Sciatic nerve (tissue), 2 donors: ENCODE measurements around the gene CBX6. TPM values are rescaled to one million over a fixed set of nuclear protein-coding genes. Genes with fewer than 3 reads are reported as not detected.

Experiments
- ATAC-seq: fragments of 200-7000 bp; cut with Tn5 transposase; one replicate; pipeline ENCODE4 v1.9.1; 2020; ENCODE audit warnings: mild to moderate bottlenecking, moderate library complexity
- DNase-seq: peaks from one replicate; pipeline ENCODE4 v3.0.0-alpha.2; 2020; ENCODE audit warnings: low spot score
- intact Hi-C: fragments of 100-400 bp; cut with DNase I; formaldehyde crosslinking; loops from one replicate; pipeline ENCODE4 v1.14.2; 2022
- total RNA-seq: library from RNA; stranded (reverse); fragmentation: NEBNext Ultra II Directional; extraction: Animal tissue kit (Norgen Biotek cat#: 25700); gene quantifications from one replicate; pipeline ENCODE4 v1.2.1, GENCODE V29; 2021
- donor health status: DM: no; HTN: no; CAD: no.
- donor health status: DM: no; HTN: no; CAD: no.

The CBX6 gene
- total RNA-seq, 1 donor from 2014 or later: 83.5 TPM

GRCh38 chr22:38845004-38845740, 26.8 kb downstream of the CBX6 start:
- DNase-seq: no peak
- intact Hi-C loops: no loop called here
- peak; percentile 16 for ATAC-seq

GRCh38 chr22:38844315-38845003, 27.6 kb downstream of the CBX6 start:
- ATAC-seq (peak; percentile 8), DNase-seq (no peak)
- intact Hi-C loops: no loop called here

GRCh38 chr22:38843657-38844314, 28.2 kb downstream of the CBX6 start, which contains the start of gene NPTXR:
TSS of gene NPTXR (minus strand) at chr22:38844028.
- ATAC-seq (peak; percentile 53), DNase-seq (no peak)
- intact Hi-C loops: no loop called here

- ATAC-seq (peak; percentile 60), DNase-seq (no peak)
- intact Hi-C loops: no loop called here
Observed at GRCh38 chr22:38843201-38843656, 28.8 kb downstream of the CBX6 start.

GRCh38 chr22:38842512-38843200, 29.4 kb downstream of the CBX6 start:
- ATAC-seq (no peak), DNase-seq (no peak)
- intact Hi-C loops: no loop called here

GRCh38 chr22:38841635-38842034, 30.4 kb downstream of the CBX6 start:
- no peak for DNase-seq
- intact Hi-C loops: no loop called here

GRCh38 chr22:38841211-38841610, 30.8 kb downstream of the CBX6 start:
- no peak for DNase-seq
- ATAC-seq: no peak
- intact Hi-C loops: no loop called here

More at GRCh38 chr22:38841635-38842034, 30.4 kb downstream of the CBX6 start:
- ATAC-seq: no peak

- DNase-seq (no peak), ATAC-seq (no peak)
- intact Hi-C loops: no loop called here
Observed at GRCh38 chr22:38840129-38840528, 31.9 kb downstream of the CBX6 start.

GRCh38 chr22:38839686-38840085, 32.3 kb downstream of the CBX6 start:
- intact Hi-C loops: no loop called here
- DNase-seq (no peak), ATAC-seq (no peak)

- DNase-seq (no peak), ATAC-seq (no peak)
- intact Hi-C loops: no loop called here
Observed at GRCh38 chr22:38837414-38837928, 34.5 kb downstream of the CBX6 start.

- intact Hi-C loops: no loop called here
- DNase-seq: no peak
- ATAC-seq: no peak
Observed at GRCh38 chr22:38835888-38836301, 36.1 kb downstream of the CBX6 start.

GRCh38 chr22:38834991-38835390, 37.0 kb downstream of the CBX6 start:
- ATAC-seq: no peak
- intact Hi-C loops: no loop called here
- DNase-seq: no peak

GRCh38 chr22:38834215-38834953, 37.6 kb downstream of the CBX6 start:
- no peak for DNase-seq

GRCh38 chr22:38833061-38833460, 39.0 kb downstream of the CBX6 start:
- ATAC-seq (no peak), DNase-seq (no peak)
- intact Hi-C loops: no loop called here

More at GRCh38 chr22:38834215-38834953, 37.6 kb downstream of the CBX6 start:
- ATAC-seq: no peak
- intact Hi-C loops: no loop called here

GRCh38 chr22:38832005-38832978, 39.7 kb downstream of the CBX6 start:
- no peak for ATAC-seq
- intact Hi-C loops: no loop called here
- DNase-seq: no peak

GRCh38 chr22:38831166-38831945, 40.7 kb downstream of the CBX6 start:
- ATAC-seq (no peak), DNase-seq (no peak)
- intact Hi-C loops: no loop called here

- ATAC-seq (no peak), DNase-seq (no peak)
- intact Hi-C loops: no loop called here
Observed at GRCh38 chr22:38830845-38831108, 41.2 kb downstream of the CBX6 start.
